Activated T-cell treated with anti-CD3 and anti-CD28 coated beads for 48 hours (primary cell): ENCODE data around the gene NPHS1.
A peak's percentile ranks its signal among the peaks of the same experiment; 100 is the strongest.
"Not testable (repeated sequence)": the region's sequence is repeated elsewhere in the genome, so short reads cannot be mapped to it uniquely, and the experiment has no call there.

Experiments used
- DNase-seq: peaks from one replicate; pipeline ENCODE4 v3.0.0-alpha.2; 2020; ENCODE audit warnings: low read depth

NPHS1 gene

GRCh38 chr19:35879770-35880317 lies 27.5 kb upstream of the NPHS1 start:
- DNase-seq, result peak; percentile 83

- no peak for DNase-seq
Measured at GRCh38 chr19:35879068-35879467, 26.8 kb upstream of the NPHS1 start.

- DNase-seq, result no peak
Measured at GRCh38 chr19:35874392-35874930, 22.2 kb upstream of the NPHS1 start.

- no peak for DNase-seq
Measured at GRCh38 chr19:35872180-35872579, 19.9 kb upstream of the NPHS1 start.

- DNase-seq, result no peak
Measured at GRCh38 chr19:35871611-35872010, 19.3 kb upstream of the NPHS1 start.

- no peak for DNase-seq
Measured at GRCh38 chr19:35870798-35871197, 18.5 kb upstream of the NPHS1 start.

GRCh38 chr19:35870124-35870736 lies 17.9 kb upstream of the NPHS1 start:
- DNase-seq, result not testable (repeated sequence)

GRCh38 chr19:35869327-35870123 lies 17.2 kb upstream of the NPHS1 start:
- DNase-seq, result peak; percentile 88

- no peak for DNase-seq
Measured at GRCh38 chr19:35868823-35869326, 16.6 kb upstream of the NPHS1 start.

GRCh38 chr19:35868172-35868822 lies 16.0 kb upstream of the NPHS1 start, which contains the start of gene APLP1:
Gene APLP1, plus strand, starts transcription at chr19:35868574. Its CDS starts 63 bp downstream, at chr19:35868637.
- peak; percentile 74 for DNase-seq

GRCh38 chr19:35863018-35863417 lies 10.7 kb upstream of the NPHS1 start:
- DNase-seq, result no peak

- DNase-seq, result no peak
Measured at GRCh38 chr19:35862528-35862927, 10.2 kb upstream of the NPHS1 start.

GRCh38 chr19:35861640-35862160 lies 9.4 kb upstream of the NPHS1 start:
- no peak for DNase-seq

GRCh38 chr19:35860818-35861639 lies 8.7 kb upstream of the NPHS1 start:
- DNase-seq, result no peak

- no peak for DNase-seq
Measured at GRCh38 chr19:35860436-35860817, 8.1 kb upstream of the NPHS1 start.

- DNase-seq, result no peak
Measured at GRCh38 chr19:35859414-35859813, 7.1 kb upstream of the NPHS1 start.

GRCh38 chr19:35858311-35858710 lies 6.0 kb upstream of the NPHS1 start:
- DNase-seq, result no peak

GRCh38 chr19:35856546-35857149 lies 4.3 kb upstream of the NPHS1 start, which contains the start of gene KIRREL2:
Gene KIRREL2, plus strand, starts transcription at chr19:35856911. Its CDS starts 209 bp downstream, at chr19:35857120.
- DNase-seq, result no peak

- no peak for DNase-seq
Measured at GRCh38 chr19:35853038-35853756, 893 bp upstream of the NPHS1 start.
